Measurements from ENCODE around the gene HIPK2.
"Not testable (repeated sequence)": the region's sequence is repeated elsewhere in the genome, so short reads cannot be mapped to it uniquely, and the experiment has no call there.

The HIPK2 gene

GRCh38 chr7:139557857-139558581, 219.8 kb downstream of the HIPK2 start:
- Histone ChIP-seq H2BK120ac (ENCODE audit: low read depth, low read length) (no peak overlapping the region), H3K4me3 (ENCODE audit: low read length) (no peak overlapping the region), H2BK15ac (replicated peaks; ENCODE audit: low read depth) (no peak overlapping the region), H3K9ac (ENCODE audit: low read length) (no peak overlapping the region), H3K79me1 (ENCODE audit: low read length) (no peaks in the 10 kb centered on the region), H3K4ac (ENCODE audit: low read depth, low read length) (no peak overlapping the region), H3K79me2 (ENCODE audit: control insufficient read depth, insufficient read depth, low read length) (no peaks in the 10 kb centered on the region), H3K36me3 (ENCODE audit: control insufficient read depth, insufficient read depth, low read length) (no peaks in the 10 kb centered on the region), H3K4me1 (ENCODE audit: control insufficient read depth, low read depth, low read length) (no peaks in the 10 kb centered on the region), H3K56ac (ENCODE audit: low read length) (no peak overlapping the region), H3K4me2 (ENCODE audit: low read length) (no peak overlapping the region), H3K27me3 (ENCODE audit: insufficient read depth, low read length, poor library complexity) (no peaks in the 10 kb centered on the region), H3K18ac (ENCODE audit: low read length) (no peak overlapping the region), H2BK5ac (ENCODE audit: low read length) (no peak overlapping the region), H3K27ac (ENCODE audit: low read depth, low read length) (no peak overlapping the region), H4K5ac (ENCODE audit: low read length) (no peak overlapping the region), H3K23ac (ENCODE audit: low read length) (no peak overlapping the region), H2AK5ac (ENCODE audit: low read length) (no peak overlapping the region), H4K8ac (ENCODE audit: low read depth, low read length) (no peak overlapping the region)
- no CpG with 5 or more reads among the region's 8 CpGs for WGBS (ENCODE audit: extremely low coverage, insufficient coverage, low lambda C conversion rate)
- peak; percentile 32 for DNase-seq

- H3K27me3 ChIP-seq (ENCODE audit: insufficient read depth, low read length, poor library complexity); H3K4ac ChIP-seq (ENCODE audit: low read depth, low read length); H3K79me2 ChIP-seq (ENCODE audit: control insufficient read depth, insufficient read depth, low read length); H3K36me3 ChIP-seq (ENCODE audit: control insufficient read depth, insufficient read depth, low read length); H3K9ac ChIP-seq (ENCODE audit: low read length); H3K4me3 ChIP-seq (ENCODE audit: low read length); H3K4me2 ChIP-seq (ENCODE audit: low read length); H2BK5ac ChIP-seq (ENCODE audit: low read length); H3K18ac ChIP-seq (ENCODE audit: low read length); H2BK120ac ChIP-seq (ENCODE audit: low read depth, low read length); H4K5ac ChIP-seq (ENCODE audit: low read length); H2BK15ac ChIP-seq (replicated peaks; ENCODE audit: low read depth); H3K27ac ChIP-seq (ENCODE audit: low read depth, low read length); H3K23ac ChIP-seq (ENCODE audit: low read length); H3K79me1 ChIP-seq (ENCODE audit: low read length); H4K8ac ChIP-seq (ENCODE audit: low read depth, low read length); H3K56ac ChIP-seq (ENCODE audit: low read length); H2AK5ac ChIP-seq (ENCODE audit: low read length); H3K4me1 ChIP-seq (ENCODE audit: control insufficient read depth, low read depth, low read length): not testable (repeated sequence)
- no CpG with 5 or more reads among the region's 8 CpGs for WGBS (ENCODE audit: extremely low coverage, insufficient coverage, low lambda C conversion rate)
- peak; percentile 78 for DNase-seq
Measured at GRCh38 chr7:139553991-139554700, 223.7 kb downstream of the HIPK2 start.

DNA sequence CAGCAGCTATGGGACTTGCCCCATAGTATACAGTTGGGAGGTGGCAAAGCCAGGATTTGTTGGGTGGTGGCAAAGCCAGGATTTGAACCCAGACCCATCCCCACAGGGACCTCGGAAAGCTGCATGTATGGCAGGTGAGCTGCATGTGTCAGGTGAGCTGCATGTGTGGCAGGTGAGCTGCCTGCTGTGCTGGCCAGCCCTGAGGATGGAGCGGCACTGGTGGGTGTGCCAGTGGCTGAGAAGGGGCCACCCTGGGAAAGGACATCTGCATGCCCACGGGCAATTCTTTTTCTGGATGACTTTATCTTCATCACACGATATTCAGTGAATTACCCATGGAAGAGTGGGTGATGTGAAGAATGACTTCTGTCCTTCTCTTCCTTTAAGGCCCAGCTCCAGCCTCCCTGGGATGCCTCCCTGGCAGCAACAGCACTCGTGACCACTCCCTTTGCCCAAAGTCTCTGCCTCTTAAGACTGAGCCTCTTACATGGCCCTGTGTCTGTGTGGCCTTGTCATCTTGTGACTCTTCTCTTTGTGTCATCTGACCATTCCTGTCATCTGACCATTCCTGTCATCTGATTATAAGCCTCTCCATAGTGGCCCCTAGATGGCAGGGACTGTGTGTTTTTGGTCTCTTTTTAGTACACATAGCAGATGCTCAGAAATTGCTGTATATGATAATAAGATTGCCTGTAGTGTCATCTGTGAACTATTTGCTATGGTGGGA, 229.3 kb downstream of the HIPK2 start:
- Histone ChIP-seq H3K27me3 (ENCODE audit: insufficient read depth, low read length, poor library complexity) (no peaks in the 10 kb centered on the region), H3K79me1 (ENCODE audit: low read length) (no peaks in the 10 kb centered on the region), H2BK15ac (replicated peaks; ENCODE audit: low read depth) (no peak overlapping the region), H4K8ac (ENCODE audit: low read depth, low read length) (no peak overlapping the region), H2BK120ac (ENCODE audit: low read depth, low read length) (no peak overlapping the region), H3K4me3 (ENCODE audit: low read length) (no peak overlapping the region), H3K4ac (ENCODE audit: low read depth, low read length) (no peak overlapping the region), H2AK5ac (ENCODE audit: low read length) (no peak overlapping the region), H3K9ac (ENCODE audit: low read length) (no peak overlapping the region), H3K79me2 (ENCODE audit: control insufficient read depth, insufficient read depth, low read length) (no peaks in the 10 kb centered on the region), H3K36me3 (ENCODE audit: control insufficient read depth, insufficient read depth, low read length) (no peaks in the 10 kb centered on the region), H2BK5ac (ENCODE audit: low read length) (no peak overlapping the region), H3K23ac (ENCODE audit: low read length) (no peak overlapping the region), H3K4me1 (ENCODE audit: control insufficient read depth, low read depth, low read length) (no peaks in the 10 kb centered on the region), H3K56ac (ENCODE audit: low read length) (no peak overlapping the region), H3K27ac (ENCODE audit: low read depth, low read length) (no peak overlapping the region), H3K18ac (ENCODE audit: low read length) (no peak overlapping the region), H4K5ac (ENCODE audit: low read length) (no peak overlapping the region), H3K4me2 (ENCODE audit: low read length) (no peak overlapping the region)
- DNase-seq = no peak
- WGBS (ENCODE audit: extremely low coverage, insufficient coverage, low lambda C conversion rate) = no CpG with 5 or more reads among the region's 5 CpGs

GRCh38 chr7:139544645-139545044, 233.2 kb downstream of the HIPK2 start:
- WGBS (ENCODE audit: extremely low coverage, insufficient coverage, low lambda C conversion rate) = no CpG with 5 or more reads among the region's 11 CpGs
- Histone ChIP-seq H3K4ac (ENCODE audit: low read depth, low read length) (no peak overlapping the region), H3K79me1 (ENCODE audit: low read length) (no peaks in the 10 kb centered on the region), H3K23ac (ENCODE audit: low read length) (no peak overlapping the region), H3K79me2 (ENCODE audit: control insufficient read depth, insufficient read depth, low read length) (no peaks in the 10 kb centered on the region), H2BK15ac (replicated peaks; ENCODE audit: low read depth) (no peak overlapping the region), H3K4me3 (ENCODE audit: low read length) (no peak overlapping the region), H3K27me3 (ENCODE audit: insufficient read depth, low read length, poor library complexity) (no peaks in the 10 kb centered on the region), H3K27ac (ENCODE audit: low read depth, low read length) (no peak overlapping the region), H4K5ac (ENCODE audit: low read length) (no peak overlapping the region), H3K56ac (ENCODE audit: low read length) (no peak overlapping the region), H3K18ac (ENCODE audit: low read length) (no peak overlapping the region), H2AK5ac (ENCODE audit: low read length) (no peak overlapping the region), H4K8ac (ENCODE audit: low read depth, low read length) (no peak overlapping the region), H3K4me1 (ENCODE audit: control insufficient read depth, low read depth, low read length) (no peaks in the 10 kb centered on the region), H3K36me3 (ENCODE audit: control insufficient read depth, insufficient read depth, low read length) (no peaks in the 10 kb centered on the region), H3K4me2 (ENCODE audit: low read length) (no peak overlapping the region), H3K9ac (ENCODE audit: low read length) (no peak overlapping the region), H2BK5ac (ENCODE audit: low read length) (no peak overlapping the region), H2BK120ac (ENCODE audit: low read depth, low read length) (no peak overlapping the region)
- DNase-seq = no peak

DNA sequence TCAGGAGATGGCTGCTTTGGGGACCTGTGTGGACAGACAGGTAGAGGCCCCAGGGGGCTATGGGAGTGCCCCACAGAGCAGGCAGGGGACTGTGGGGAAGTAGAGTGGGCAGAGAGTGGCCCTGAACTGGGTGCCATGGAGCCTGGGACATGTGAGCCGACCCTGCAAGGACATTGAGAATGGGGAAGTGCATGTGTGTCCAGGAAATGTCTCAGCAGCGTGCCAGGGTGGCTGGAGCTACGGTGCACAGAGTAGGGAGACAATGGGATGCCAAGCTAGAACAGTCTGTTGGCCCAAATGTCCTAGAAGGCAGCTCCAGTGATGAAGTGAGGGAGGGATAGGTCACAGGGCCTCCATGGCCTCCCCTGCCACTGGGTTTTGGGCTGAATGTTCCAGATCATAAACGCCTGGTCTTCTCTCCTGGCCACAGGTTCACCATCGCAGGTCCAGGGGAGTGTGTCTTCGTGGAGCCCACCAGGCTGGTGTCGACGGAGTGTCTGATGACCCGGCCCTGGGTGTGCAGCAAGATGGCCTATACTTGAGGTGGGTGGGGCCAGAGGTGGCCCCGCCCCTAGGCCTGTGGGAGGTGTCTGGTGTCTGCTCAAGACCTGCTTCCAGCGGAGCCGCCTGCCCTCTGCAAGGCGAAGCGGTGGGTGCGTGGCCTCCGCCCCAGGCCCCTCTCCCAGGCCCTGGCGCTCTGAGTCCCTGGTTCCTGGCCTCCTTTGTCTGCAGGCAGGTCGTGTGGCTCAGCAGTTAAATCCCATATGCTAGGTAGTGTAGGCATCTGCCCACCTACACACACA, 233.8 kb downstream of the HIPK2 start:
- no peaks in the 10 kb centered on the region for H3K79me1 ChIP-seq (ENCODE audit: low read length)
- H3K4me1 ChIP-seq (ENCODE audit: control insufficient read depth, low read depth, low read length) = no peaks in the 10 kb centered on the region
- H3K79me2 ChIP-seq (ENCODE audit: control insufficient read depth, insufficient read depth, low read length) = no peaks in the 10 kb centered on the region
- no peak overlapping the region for H3K56ac ChIP-seq (ENCODE audit: low read length)
- H3K9ac ChIP-seq (ENCODE audit: low read length) = no peak overlapping the region
- no peak overlapping the region for H3K18ac ChIP-seq (ENCODE audit: low read length)
- no peak overlapping the region for H3K23ac ChIP-seq (ENCODE audit: low read length)
- H3K4me2 ChIP-seq (ENCODE audit: low read length) = no peak overlapping the region
- WGBS (ENCODE audit: extremely low coverage, insufficient coverage, low lambda C conversion rate) = no CpG with 5 or more reads among the region's 18 CpGs
- peak; percentile 26 for DNase-seq
- no peak overlapping the region for H4K8ac ChIP-seq (ENCODE audit: low read depth, low read length)
- no peak overlapping the region for H4K5ac ChIP-seq (ENCODE audit: low read length)
- no peak overlapping the region for H2AK5ac ChIP-seq (ENCODE audit: low read length)
- no peaks in the 10 kb centered on the region for H3K27me3 ChIP-seq (ENCODE audit: insufficient read depth, low read length, poor library complexity)
- H2BK5ac ChIP-seq (ENCODE audit: low read length) = no peak overlapping the region
- H2BK120ac ChIP-seq (ENCODE audit: low read depth, low read length) = no peak overlapping the region
- no peak overlapping the region for H2BK15ac ChIP-seq (replicated peaks; ENCODE audit: low read depth)
- no peak overlapping the region for H3K4ac ChIP-seq (ENCODE audit: low read depth, low read length)
- no peak overlapping the region for H3K27ac ChIP-seq (ENCODE audit: low read depth, low read length)
- H3K4me3 ChIP-seq (ENCODE audit: low read length) = no peak overlapping the region
- H3K36me3 ChIP-seq (ENCODE audit: control insufficient read depth, insufficient read depth, low read length) = no peaks in the 10 kb centered on the region
